ENCODE results near the gene TACR1.

Gene TACR1

GRCh38 chr2:75090770-75091515 lies 108.4 kb downstream of the TACR1 start:
- Histone ChIP-seq H3K36me3 (ENCODE audit: control insufficient read depth, insufficient read depth, low read length) (no peaks in the 10 kb centered on the region), H3K27ac (ENCODE audit: low read depth, low read length, severe bottlenecking) (no peak overlapping the region), H3K9me3 (ENCODE audit: control insufficient read depth, low read length) (no peaks in the 10 kb centered on the region), H3K4me3 (ENCODE audit: extremely low read depth, insufficient read depth, low read length, poor library complexity, severe bottlenecking) (no peak overlapping the region), H3K4me1 (ENCODE audit: control insufficient read depth, insufficient read depth, low read length, poor library complexity, severe bottlenecking) (no peaks in the 10 kb centered on the region)
- WGBS, 2 experiments (ENCODE audit: insufficient coverage in 2 of 2) = 50 to 93% methylated on average over 1 to 2 of the region's 5 CpGs

GRCh38 chr2:75089471-75089870 lies 109.8 kb downstream of the TACR1 start:
- Histone ChIP-seq H3K4me3 (ENCODE audit: extremely low read depth, insufficient read depth, low read length, poor library complexity, severe bottlenecking) (no peak overlapping the region), H3K9me3 (ENCODE audit: control insufficient read depth, low read length) (no peaks in the 10 kb centered on the region), H3K4me1 (ENCODE audit: control insufficient read depth, insufficient read depth, low read length, poor library complexity, severe bottlenecking) (no peaks in the 10 kb centered on the region), H3K36me3 (ENCODE audit: control insufficient read depth, insufficient read depth, low read length) (no peaks in the 10 kb centered on the region), H3K27ac (ENCODE audit: low read depth, low read length, severe bottlenecking) (no peak overlapping the region)
- 91 to 100% methylated on average over 1 to 3 of the region's 3 CpGs for WGBS, 2 experiments (ENCODE audit: insufficient coverage in 2 of 2)

- Histone ChIP-seq H3K9me3 (ENCODE audit: control insufficient read depth, low read length) (no peaks in the 10 kb centered on the region), H3K4me3 (ENCODE audit: extremely low read depth, insufficient read depth, low read length, poor library complexity, severe bottlenecking) (no peak overlapping the region), H3K4me1 (ENCODE audit: control insufficient read depth, insufficient read depth, low read length, poor library complexity, severe bottlenecking) (no peaks in the 10 kb centered on the region), H3K36me3 (ENCODE audit: control insufficient read depth, insufficient read depth, low read length) (no peaks in the 10 kb centered on the region), H3K27ac (ENCODE audit: low read depth, low read length, severe bottlenecking) (no peak overlapping the region)
- 80% methylated on average over 1 to 2 of the region's 3 CpGs for WGBS, 2 experiments (ENCODE audit: insufficient coverage in 2 of 2)
These were observed 110.5 kb downstream of the TACR1 start for GRCh38 chr2:75088791-75089190.

- Histone ChIP-seq H3K27ac (ENCODE audit: low read depth, low read length, severe bottlenecking) (no peak overlapping the region), H3K4me3 (ENCODE audit: extremely low read depth, insufficient read depth, low read length, poor library complexity, severe bottlenecking) (no peak overlapping the region), H3K36me3 (ENCODE audit: control insufficient read depth, insufficient read depth, low read length) (no peaks in the 10 kb centered on the region), H3K9me3 (ENCODE audit: control insufficient read depth, low read length) (no peaks in the 10 kb centered on the region), H3K4me1 (ENCODE audit: control insufficient read depth, insufficient read depth, low read length, poor library complexity, severe bottlenecking) (no peaks in the 10 kb centered on the region)
- WGBS, 2 experiments (ENCODE audit: insufficient coverage in 2 of 2) = 96 to 100% methylated on average over 1 to 2 of the region's 2 CpGs
These were observed 111.6 kb downstream of the TACR1 start for GRCh38 chr2:75087736-75088135.

GRCh38 chr2:75079575-75079974 lies 119.7 kb downstream of the TACR1 start:
- Histone ChIP-seq H3K36me3 (ENCODE audit: control insufficient read depth, insufficient read depth, low read length) (no peaks in the 10 kb centered on the region), H3K9me3 (ENCODE audit: control insufficient read depth, low read length) (no peaks in the 10 kb centered on the region), H3K4me1 (ENCODE audit: control insufficient read depth, insufficient read depth, low read length, poor library complexity, severe bottlenecking) (no peaks in the 10 kb centered on the region), H3K27ac (ENCODE audit: low read depth, low read length, severe bottlenecking) (no peak overlapping the region), H3K4me3 (ENCODE audit: extremely low read depth, insufficient read depth, low read length, poor library complexity, severe bottlenecking) (no peak overlapping the region)
- WGBS, 2 experiments (ENCODE audit: insufficient coverage in 2 of 2) = 60 to 80% methylated on average over 1 of the region's 1 CpG

GRCh38 chr2:75077909-75078308 lies 121.4 kb downstream of the TACR1 start:
- H3K9me3 ChIP-seq (ENCODE audit: control insufficient read depth, low read length) = no peaks in the 10 kb centered on the region
- no peak overlapping the region for H3K4me3 ChIP-seq (ENCODE audit: extremely low read depth, insufficient read depth, low read length, poor library complexity, severe bottlenecking)
- no peak overlapping the region for H3K27ac ChIP-seq (ENCODE audit: low read depth, low read length, severe bottlenecking)
- no peaks in the 10 kb centered on the region for H3K4me1 ChIP-seq (ENCODE audit: control insufficient read depth, insufficient read depth, low read length, poor library complexity, severe bottlenecking)
- WGBS, 2 experiments (ENCODE audit: insufficient coverage in 2 of 2) = 89 to 95% methylated on average over 4 of the region's 4 CpGs
- H3K36me3 ChIP-seq (ENCODE audit: control insufficient read depth, insufficient read depth, low read length) = no peaks in the 10 kb centered on the region

- Histone ChIP-seq H3K4me1 (ENCODE audit: control insufficient read depth, insufficient read depth, low read length, poor library complexity, severe bottlenecking) (no peaks in the 10 kb centered on the region), H3K4me3 (ENCODE audit: extremely low read depth, insufficient read depth, low read length, poor library complexity, severe bottlenecking) (no peak overlapping the region), H3K9me3 (ENCODE audit: control insufficient read depth, low read length) (no peaks in the 10 kb centered on the region), H3K27ac (ENCODE audit: low read depth, low read length, severe bottlenecking) (no peak overlapping the region), H3K36me3 (ENCODE audit: control insufficient read depth, insufficient read depth, low read length) (no peaks in the 10 kb centered on the region)
- 87 to 100% methylated on average over 1 to 2 of the region's 2 CpGs for WGBS, 2 experiments (ENCODE audit: insufficient coverage in 2 of 2)
These were observed 123.2 kb downstream of the TACR1 start for GRCh38 chr2:75076088-75076487.

GRCh38 chr2:75074708-75075107 lies 124.6 kb downstream of the TACR1 start:
- H3K4me3 ChIP-seq (ENCODE audit: extremely low read depth, insufficient read depth, low read length, poor library complexity, severe bottlenecking) = no peak overlapping the region
- no peaks in the 10 kb centered on the region for H3K9me3 ChIP-seq (ENCODE audit: control insufficient read depth, low read length)
- WGBS, 2 experiments (ENCODE audit: insufficient coverage in 2 of 2) = 100% methylated on average over 1 of the region's 1 CpG; no CpG with 5 or more reads in 1 of the 2 experiments
- H3K4me1 ChIP-seq (ENCODE audit: control insufficient read depth, insufficient read depth, low read length, poor library complexity, severe bottlenecking) = no peaks in the 10 kb centered on the region
- no peak overlapping the region for H3K27ac ChIP-seq (ENCODE audit: low read depth, low read length, severe bottlenecking)
- H3K36me3 ChIP-seq (ENCODE audit: control insufficient read depth, insufficient read depth, low read length) = no peaks in the 10 kb centered on the region

GRCh38 chr2:75074228-75074627 lies 125.1 kb downstream of the TACR1 start:
- Histone ChIP-seq H3K36me3 (ENCODE audit: control insufficient read depth, insufficient read depth, low read length) (no peaks in the 10 kb centered on the region), H3K27ac (ENCODE audit: low read depth, low read length, severe bottlenecking) (no peak overlapping the region), H3K4me3 (ENCODE audit: extremely low read depth, insufficient read depth, low read length, poor library complexity, severe bottlenecking) (no peak overlapping the region), H3K4me1 (ENCODE audit: control insufficient read depth, insufficient read depth, low read length, poor library complexity, severe bottlenecking) (no peaks in the 10 kb centered on the region), H3K9me3 (ENCODE audit: control insufficient read depth, low read length) (no peaks in the 10 kb centered on the region)
- WGBS, 2 experiments (ENCODE audit: insufficient coverage in 2 of 2) = 60% methylated on average over 1 of the region's 1 CpG; no CpG with 5 or more reads in 1 of the 2 experiments

GRCh38 chr2:75071766-75072165 lies 127.6 kb downstream of the TACR1 start:
- Histone ChIP-seq H3K4me3 (ENCODE audit: extremely low read depth, insufficient read depth, low read length, poor library complexity, severe bottlenecking) (no peak overlapping the region), H3K4me1 (ENCODE audit: control insufficient read depth, insufficient read depth, low read length, poor library complexity, severe bottlenecking) (no peaks in the 10 kb centered on the region), H3K9me3 (ENCODE audit: control insufficient read depth, low read length) (no peaks in the 10 kb centered on the region), H3K27ac (ENCODE audit: low read depth, low read length, severe bottlenecking) (no peak overlapping the region), H3K36me3 (ENCODE audit: control insufficient read depth, insufficient read depth, low read length) (no peaks in the 10 kb centered on the region)
- 82 to 95% methylated on average over 5 of the region's 5 CpGs for WGBS, 2 experiments (ENCODE audit: insufficient coverage in 2 of 2)

GRCh38 chr2:75068546-75068945 lies 130.8 kb downstream of the TACR1 start:
- Histone ChIP-seq H3K9me3 (ENCODE audit: control insufficient read depth, low read length) (no peaks in the 10 kb centered on the region), H3K27ac (ENCODE audit: low read depth, low read length, severe bottlenecking) (no peak overlapping the region), H3K36me3 (ENCODE audit: control insufficient read depth, insufficient read depth, low read length) (no peaks in the 10 kb centered on the region), H3K4me1 (ENCODE audit: control insufficient read depth, insufficient read depth, low read length, poor library complexity, severe bottlenecking) (no peaks in the 10 kb centered on the region), H3K4me3 (ENCODE audit: extremely low read depth, insufficient read depth, low read length, poor library complexity, severe bottlenecking) (no peak overlapping the region)
- 80 to 100% methylated on average over 1 of the region's 1 CpG for WGBS, 2 experiments (ENCODE audit: insufficient coverage in 2 of 2)

Measured in mesodermal cell (in vitro differentiated cells).